ENCODE results near the gene SCCPDH. TPM values are rescaled to one million over a fixed set of nuclear protein-coding genes. Genes with fewer than 3 reads are reported as not detected.
"Not testable (repeated sequence)": the region's sequence is repeated elsewhere in the genome, so short reads cannot be mapped to it uniquely, and the experiment has no call there.

SCCPDH gene
- total RNA-seq, 1 donor from 2014 or later = 30.8 TPM

DNA sequence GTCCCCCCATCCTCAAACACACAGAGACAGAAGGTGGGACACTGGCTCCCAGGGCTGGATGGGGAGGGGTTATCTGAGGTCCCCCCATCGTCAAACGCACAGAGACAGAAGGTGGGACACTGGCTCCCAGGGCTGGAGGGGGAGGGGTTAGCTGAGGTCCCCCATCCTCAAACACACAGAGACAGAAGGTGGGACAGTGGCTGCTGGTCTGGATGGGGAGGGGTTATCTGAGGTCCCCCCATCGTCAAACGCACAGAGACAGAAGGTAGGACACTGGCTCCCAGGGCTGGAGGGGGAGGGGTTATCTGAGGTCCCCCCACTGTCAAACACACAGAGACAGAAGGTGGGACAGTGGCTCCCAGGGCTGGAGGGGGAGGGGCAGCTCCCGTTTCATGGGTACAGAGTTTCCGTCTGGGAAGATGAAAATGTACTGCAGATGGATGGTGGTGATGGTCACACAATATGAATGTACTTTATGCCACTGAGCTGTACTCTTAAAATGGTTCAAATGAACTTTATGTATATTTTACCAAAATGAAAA, 69.2 kb downstream of the SCCPDH start:
- ATAC-seq = no peak
- intact Hi-C loops (cut with micrococcal nuclease) = no loop called here
- DNase-seq = no peak

DNA sequence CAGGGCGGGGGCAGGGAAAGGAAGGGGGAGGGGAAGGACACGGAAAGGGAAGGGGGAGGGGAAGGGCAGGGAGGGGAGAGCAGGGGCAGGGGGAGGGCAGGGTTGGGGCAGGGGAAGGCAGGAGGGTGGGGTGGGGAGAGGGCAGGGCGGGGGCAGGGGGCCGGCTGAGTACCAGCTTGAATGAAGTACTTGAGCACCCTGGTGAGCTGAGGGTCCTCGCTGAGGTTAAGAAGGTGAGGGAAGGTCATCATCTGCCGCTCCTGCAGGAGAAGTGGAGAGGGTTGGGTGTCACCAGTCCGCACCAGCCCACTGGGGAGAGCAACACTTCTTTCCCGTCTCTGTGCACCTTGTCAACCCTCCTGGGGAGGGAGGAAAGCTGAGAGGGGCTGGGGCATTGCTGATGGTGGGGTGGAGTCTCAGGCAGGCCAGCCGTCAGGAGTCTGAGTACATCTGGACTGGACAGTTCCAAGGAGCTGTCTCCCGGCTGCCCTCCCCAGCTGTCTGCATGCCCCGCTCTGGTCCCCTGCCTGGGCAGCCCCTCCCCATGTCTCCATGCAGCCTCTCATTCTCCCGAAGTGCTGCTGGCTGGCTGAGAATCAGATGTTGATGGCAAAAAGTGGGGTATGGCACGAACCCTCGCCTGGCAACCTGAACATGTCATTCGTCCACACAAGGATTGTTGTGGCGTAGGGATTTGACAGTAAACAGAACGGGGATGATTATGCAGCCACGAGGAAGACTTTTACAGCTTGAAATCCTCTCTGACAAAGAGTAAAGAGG, 70.0 kb downstream of the SCCPDH start:
- ATAC-seq = peak; percentile 5
- intact Hi-C loops (cut with micrococcal nuclease) = no loop called here
- DNase-seq = no peak

DNA sequence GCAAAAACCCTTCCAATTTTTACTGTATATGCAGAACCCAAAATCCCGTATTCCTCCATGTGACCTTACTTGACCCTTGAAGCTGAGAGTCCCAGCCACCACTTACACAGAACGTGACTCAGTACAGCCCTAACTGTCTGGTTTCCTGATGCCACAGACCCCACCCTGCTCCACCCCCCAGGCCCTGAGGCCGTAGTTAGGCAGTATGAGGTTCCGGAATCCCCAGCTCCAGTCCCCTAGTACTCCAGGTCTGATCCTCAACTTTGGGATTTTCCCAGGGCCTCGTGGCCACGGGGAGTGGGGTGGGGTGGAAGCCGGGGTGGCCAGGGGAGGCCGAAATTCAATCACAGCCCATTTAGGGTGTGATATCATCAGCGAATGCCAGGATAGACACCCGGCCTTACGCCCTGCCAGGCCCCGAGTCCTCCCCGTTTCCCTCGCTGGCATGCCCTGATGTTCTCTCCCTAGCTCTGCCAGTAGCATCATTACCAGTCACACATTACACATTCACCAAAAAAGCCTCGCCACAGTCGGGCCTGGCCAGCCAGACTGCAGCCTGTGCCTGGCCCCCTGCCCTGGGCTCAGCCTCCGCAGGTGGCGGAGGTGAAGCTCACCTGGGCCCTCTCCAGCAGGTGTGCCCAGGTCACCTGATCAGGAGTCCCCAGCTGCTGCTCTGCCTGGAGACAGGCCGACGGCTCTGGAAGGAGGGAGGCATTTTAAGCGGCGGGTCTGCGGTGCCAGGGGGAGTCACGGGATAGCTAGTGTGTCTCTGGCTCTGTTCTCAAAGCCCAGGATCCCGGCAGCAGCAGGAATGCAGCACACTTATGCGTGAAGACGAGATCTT, 70.8 kb downstream of the SCCPDH start:
- ATAC-seq = peak; percentile 43
- DNase-seq = peak; percentile 67

DNA sequence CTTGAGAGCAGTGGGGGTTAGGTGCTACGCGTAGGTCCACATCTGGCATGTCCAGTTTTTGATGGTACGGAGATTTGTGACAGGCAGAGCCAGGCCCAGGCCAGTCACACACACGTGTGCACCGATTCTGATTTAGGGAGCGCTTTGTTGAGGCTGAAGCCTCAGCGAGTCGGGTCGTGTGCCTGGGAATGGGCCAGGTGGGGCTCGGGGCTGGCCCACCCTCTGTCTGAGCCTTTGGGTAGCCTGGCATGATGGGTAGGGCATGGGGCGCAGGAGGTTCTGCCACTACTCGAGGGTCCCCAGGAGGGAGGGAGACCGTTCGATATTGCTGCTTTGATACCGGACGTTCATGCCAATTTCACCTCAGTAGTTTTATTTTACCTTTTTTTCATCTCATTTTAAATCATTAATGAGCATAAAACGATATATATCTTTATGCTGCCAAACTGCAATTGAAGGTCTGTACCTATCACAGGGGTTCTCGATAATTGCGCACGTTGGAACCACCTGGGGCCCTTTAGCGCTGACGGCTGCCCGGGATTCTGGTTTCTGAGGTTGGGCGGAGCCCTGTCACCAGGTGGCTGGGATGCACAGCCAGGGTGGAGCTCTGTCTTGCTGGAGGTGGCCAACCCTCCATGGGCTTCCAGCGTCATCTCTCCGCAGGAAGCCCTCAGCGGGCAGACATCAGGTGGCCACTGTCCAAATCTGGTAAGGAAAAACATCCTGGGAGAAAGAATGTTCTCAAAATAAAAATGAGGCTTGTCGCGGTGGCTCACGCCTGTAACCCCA, 71.9 kb downstream of the SCCPDH start:
- intact Hi-C loops (cut with micrococcal nuclease) = no loop called here
- ATAC-seq (no peak), DNase-seq (no peak)

More for the DNA sequence above, 70.8 kb downstream of the SCCPDH start:
- intact Hi-C loops (cut with micrococcal nuclease) = no loop called here

DNA sequence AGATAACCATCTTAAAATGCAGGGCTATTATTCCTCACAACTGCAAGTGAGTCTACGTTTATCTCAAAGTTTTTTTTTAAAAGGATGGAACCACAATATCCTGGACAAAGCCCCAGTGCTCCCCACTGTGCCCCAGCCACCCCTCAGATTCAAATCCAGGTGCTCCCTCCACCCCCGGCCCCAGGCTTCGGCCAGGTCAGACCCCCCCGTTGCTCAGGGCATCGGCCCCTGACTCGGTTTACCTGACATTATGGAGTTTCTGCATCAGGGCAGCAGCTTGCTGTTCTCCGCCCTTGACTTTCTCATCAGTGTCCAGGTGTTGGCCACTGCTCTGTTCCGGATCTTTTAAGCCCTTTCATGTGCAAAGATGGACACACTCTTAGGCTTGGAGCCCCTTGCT, 72.9 kb downstream of the SCCPDH start:
- no peak for DNase-seq
- ATAC-seq = no peak
- intact Hi-C loops (cut with micrococcal nuclease) = no loop called here

DNA sequence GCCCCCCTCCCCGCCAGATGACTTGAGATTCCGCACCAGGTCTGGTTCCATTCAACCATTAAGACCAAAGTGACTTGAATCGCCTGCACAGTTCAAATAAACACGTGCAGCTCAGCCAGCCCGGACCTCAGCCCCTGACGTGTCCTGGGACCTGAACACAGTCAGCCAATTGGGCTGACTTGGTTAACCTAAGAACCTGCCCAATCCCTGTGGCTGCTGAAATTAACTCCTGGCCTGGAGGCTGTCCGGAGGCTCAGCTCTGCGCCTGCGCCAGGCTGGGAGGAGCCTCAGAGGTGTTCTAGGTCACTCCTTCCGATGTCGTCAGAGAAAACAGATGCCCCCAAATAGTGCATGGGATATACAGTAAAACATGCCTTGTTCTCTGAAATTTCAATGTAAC, 73.4 kb downstream of the SCCPDH start:
- intact Hi-C loops (cut with micrococcal nuclease) = no loop called here
- DNase-seq = no peak
- no peak for ATAC-seq

DNA sequence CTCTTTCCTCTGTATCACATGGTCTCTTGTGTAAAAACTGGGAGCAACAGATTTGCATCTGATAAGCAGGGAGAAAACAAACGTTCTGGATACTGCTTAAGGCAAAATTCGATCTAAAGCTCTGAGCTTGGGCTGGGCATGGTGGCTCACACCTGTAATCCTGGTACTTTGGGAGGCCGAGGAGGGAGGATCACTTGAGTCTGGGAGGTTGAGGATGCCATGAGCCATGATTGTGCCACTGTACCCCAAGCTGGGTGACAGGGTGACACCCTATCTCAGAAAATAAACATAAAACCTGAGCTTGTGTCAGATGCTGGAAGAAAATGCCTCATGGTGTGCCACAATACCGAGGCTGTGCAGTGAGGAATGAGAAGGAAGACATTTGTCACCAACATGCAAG, 73.9 kb downstream of the SCCPDH start:
- no peak for ATAC-seq
- no peak for DNase-seq
- intact Hi-C loops (cut with micrococcal nuclease) = no loop called here

DNA sequence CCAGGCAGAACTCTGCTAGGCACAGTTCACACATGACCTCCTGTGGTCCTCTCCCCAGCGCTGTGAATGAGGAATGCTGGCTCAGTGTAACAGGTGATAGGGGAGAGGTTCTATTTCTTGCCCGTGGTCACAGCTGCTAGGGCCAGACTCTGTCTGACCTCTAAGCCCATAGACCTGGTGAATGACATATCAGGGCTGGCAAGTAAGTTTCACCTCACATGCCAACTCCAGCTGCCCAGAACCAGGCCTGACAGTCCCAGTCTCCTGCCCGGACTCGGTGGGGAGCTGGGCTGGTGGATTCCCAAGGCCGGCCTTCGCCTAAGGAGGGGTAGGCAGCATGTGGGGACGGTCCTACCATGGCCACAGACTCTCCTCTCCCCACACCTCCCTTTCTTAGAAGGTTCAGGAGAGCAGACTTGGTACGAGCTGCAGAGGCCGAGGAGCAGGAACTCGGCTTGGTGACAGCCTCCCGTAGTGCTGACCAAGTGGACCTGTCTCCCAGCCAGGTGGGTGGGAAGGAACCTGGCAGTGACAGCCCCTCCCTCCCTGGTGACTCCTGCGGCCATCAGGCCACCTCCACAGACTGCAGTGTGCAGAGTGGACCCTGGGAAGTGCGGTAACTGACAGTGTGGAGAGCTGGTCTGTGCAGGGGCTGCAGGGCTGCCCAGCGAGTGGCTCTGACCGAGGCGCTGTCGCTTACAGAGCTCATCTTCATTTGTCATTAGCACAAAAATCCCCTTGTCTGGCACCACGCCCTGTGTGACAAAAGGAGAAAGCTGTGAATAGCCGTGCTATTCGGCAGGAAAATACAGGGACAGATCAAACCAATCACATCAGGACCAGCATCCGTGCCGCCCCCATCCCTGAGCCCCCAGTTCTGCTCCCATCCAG, 74.6 kb downstream of the SCCPDH start:
- intact Hi-C loops (cut with micrococcal nuclease) = no loop called here
- peak; percentile 86 for ATAC-seq
- DNase-seq = peak; percentile 58

DNA sequence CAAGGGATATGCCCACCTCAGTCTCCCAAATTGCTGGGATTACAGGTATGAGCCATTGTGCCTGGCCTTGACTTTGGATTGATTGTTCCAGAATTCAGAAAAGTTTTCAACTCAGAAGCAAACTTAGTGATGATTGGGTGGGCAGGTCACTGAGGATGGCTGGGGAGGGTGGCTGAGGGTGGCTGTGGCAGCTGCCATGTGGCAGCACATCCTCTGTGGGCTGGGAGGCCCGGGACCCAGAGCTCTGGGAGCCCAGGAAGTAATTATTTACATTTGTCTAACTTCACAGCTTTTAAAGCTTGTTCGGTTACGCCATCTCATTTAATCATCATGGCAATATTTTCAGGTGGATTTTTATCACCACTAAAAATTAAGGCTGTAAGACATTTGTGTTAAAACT, 76.1 kb downstream of the SCCPDH start:
- no peak for DNase-seq
- intact Hi-C loops (cut with micrococcal nuclease) = no loop called here
- no peak for ATAC-seq

DNA sequence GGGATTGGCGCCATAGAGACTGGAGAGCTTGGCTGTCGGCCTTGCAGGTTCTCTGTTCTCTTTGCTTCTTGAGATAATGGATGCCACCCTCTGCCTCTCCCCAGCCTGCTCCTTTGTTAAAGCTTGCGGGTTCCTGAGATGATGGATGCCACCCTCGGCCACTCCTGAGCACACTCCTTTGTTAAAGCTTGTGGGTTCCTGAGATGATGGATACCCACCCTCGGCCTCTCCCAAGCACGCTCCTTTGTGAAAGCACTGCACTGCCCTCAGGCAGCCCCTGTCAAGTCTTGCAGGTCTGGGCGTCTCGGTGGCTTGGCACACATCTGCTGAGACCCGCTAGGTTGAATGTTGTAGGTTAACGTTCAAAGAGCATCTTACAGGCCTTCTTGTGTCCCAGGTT, 76.5 kb downstream of the SCCPDH start:
- intact Hi-C loops (cut with micrococcal nuclease) = no loop called here
- no peak for DNase-seq
- no peak for ATAC-seq

DNA sequence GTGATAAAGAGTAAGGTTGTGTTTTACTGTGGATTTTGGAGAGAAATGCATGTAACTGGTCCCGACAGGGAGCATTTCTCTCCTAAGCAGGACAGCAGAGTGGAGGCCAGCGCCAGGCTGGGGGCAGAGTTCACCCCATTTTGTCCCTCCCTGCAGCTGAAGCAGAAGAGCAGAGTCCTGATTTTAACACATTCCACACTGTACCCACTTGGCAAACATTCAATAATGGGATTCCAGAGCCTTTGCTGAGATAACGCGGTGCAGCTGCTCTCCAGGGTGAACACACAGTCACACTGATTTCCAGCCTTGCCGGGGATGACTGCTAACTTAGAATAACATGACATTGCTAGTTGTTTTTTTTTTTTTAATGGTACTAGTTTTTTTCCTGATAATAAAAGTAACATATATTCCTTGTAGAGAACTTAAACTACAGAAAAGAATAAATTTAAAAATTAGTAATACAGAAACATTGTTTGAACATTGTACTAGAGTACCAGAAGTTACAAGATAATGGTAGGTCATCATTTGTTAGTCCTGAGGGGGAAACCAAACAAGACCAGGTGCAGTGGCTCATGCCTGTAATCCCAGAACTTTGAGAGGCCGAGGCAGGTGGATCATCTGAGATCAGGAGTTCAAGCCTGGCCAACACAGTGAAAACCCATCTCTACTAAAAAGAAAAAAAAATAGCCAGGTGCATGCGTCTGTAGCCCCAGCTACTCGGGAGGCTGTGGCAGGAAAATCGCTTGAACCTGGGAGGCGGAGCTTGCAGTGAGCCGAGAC, 77.2 kb downstream of the SCCPDH start:
- ATAC-seq = no peak
- no peak for DNase-seq
- intact Hi-C loops (cut with micrococcal nuclease) = no loop called here

DNA sequence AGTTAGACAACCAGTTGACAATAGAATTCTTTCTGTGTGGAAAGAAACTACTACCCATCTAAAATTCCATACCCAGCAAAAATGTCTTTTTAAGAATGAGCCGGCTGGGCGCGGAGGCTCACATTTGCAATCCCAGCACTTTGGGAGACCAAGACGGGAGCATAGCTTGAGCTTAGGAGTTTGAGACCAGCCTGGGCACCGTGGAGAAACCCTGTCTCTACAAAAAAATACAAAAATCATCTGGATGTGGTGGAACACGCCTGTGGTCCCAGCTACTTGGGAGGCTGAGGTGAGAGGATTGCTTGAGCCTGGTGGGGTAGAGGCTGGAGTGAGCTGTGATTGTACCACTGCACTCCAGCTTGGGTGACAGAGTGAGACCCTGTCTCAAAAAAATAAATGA, 79.2 kb downstream of the SCCPDH start:
- DNase-seq (no peak), ATAC-seq (no peak)
- intact Hi-C loops (cut with micrococcal nuclease) = no loop called here

DNA sequence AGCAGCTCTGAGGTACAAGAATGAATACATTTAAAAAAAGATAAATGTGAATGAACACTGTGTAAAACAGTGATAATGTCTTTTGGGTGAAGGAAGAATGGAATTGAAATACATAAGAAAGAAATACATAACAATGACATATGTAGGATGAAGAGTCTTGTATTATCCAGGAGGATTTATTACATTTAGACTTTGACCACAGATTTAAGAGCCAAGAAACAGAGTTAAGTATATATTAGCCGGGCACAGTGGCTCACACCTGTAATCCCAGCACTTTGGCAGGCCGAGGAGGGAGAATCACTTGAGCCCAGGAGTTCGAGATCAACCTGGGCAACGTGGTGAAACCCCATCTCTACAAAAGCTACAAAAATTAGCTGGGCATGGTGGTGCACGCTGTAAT, 79.7 kb downstream of the SCCPDH start:
- intact Hi-C loops (cut with micrococcal nuclease) = no loop called here
- ATAC-seq = no peak

DNA sequence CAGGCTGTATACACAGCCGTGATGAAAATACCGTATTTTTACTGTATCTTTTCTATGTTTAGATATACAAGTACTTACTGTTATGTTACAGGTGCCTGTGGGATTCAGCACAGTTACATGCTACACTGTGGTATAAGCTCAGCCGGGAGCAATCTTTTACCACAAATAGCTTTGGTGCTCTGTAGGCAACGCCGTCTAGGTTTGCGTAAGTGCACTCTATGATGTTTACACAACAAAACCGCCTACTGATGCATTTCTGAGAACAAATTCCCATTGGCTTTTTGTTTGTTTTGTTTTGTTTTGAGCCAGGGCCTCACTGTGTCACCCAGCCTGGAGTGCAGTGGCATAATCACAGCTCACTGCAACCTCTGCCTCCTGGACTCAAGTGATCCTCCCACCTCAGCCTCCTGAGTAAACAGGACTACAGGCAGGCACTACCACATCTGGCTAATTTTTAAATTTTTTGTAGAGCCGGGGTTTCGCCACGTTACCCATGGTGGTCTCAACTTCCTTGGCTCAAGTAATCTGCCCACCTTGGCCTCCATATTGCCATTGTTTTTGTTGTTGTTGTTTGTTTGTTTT, 81.0 kb downstream of the SCCPDH start:
- ATAC-seq (no peak), DNase-seq (no peak)
- intact Hi-C loops (cut with micrococcal nuclease) = no loop called here

More for the DNA sequence above, 79.7 kb downstream of the SCCPDH start:
- no peak for DNase-seq

DNA sequence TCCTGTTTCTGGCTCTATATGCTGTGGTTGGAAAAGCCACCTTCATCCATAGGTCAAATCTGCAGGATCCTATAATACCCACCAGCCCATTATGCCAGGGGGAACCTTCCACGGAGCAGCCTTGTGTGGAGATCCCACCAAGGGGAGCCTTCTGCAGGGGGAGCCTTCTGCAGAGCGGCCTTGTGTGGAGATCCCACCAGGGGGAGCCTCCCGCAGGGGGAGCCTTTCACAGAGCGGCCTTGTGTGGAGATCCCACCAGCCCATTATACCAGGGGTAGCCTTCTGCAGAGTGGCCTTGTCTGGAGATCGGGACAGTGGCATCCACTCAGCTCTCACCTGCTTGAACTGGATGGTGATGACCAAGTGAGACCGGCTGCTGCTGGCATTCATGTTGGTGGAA, 85.3 kb downstream of the SCCPDH start:
- intact Hi-C loops (cut with micrococcal nuclease) = no loop called here
- DNase-seq (no peak), ATAC-seq (no peak)

DNA sequence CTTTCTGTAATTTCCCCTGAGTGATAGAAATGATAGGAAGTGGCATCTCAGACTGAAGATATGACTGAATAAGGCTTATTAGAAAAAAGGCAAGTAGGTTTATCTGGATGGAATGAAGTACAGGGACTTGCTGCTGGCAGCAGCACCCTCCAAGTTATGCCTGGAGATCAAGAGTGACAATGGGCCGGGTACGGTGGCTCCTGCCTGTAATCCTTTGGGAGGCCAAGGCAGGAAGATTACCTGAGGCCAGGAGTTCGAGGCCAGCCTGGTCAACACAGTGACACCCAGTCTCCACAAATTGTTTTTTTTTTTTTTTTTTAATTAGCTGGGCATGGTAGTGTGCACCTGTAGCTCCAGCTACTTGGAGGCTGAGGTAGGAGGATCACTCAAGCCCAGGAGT, 87.8 kb downstream of the SCCPDH start:
- ATAC-seq (no peak), DNase-seq (no peak)
- intact Hi-C loops (cut with micrococcal nuclease) = no loop called here

DNA sequence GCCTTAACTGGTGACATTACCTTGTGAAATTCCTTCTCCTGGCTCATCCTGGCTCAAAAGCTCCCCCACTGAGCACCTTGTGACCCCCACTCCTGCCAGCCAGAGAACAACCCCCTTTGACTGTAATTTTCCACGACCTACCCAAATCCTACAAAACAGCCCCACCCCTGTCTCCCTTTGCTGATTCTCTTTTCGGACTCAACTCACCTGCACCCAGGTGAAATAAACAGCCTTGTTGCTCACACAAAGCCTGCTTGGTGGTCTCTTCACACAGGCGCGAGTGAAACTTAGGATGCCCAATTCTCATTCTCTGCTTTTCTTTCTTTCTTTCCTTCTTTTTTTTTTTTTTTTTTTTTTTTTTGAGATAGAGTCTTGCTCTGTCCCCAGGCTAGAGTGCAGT, 89.1 kb downstream of the SCCPDH start:
- DNase-seq; intact Hi-C loops (cut with micrococcal nuclease); ATAC-seq: not testable (repeated sequence)

DNA sequence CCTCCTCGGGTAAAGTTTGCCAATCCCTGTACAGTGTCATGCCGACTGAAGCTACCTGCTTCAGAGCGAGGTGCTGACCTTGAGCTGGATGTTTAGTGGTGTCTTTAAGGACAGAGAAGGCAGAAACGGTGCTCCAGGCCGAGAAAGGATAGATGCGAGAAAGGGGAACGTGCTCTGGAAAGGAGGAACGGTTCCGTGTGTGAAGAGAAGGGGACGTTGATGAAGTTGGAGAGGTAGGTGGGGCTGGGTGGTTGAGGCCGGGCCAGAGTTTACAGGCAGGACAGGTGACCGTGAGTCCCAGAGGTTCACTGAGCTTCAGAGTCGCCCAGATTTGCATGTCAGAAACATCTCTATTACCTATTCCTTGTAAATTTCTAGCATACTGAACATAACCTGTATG, 90.7 kb downstream of the SCCPDH start:
- intact Hi-C loops (cut with micrococcal nuclease) = no loop called here
- ATAC-seq (no peak), DNase-seq (no peak)

Data from left ventricle myocardium superior (tissue), 1 donor.